Lung (tissue), 12 donors: Measurements from ENCODE around the gene ATAD3B. TPM values are rescaled to one million over a fixed set of nuclear protein-coding genes. Genes with fewer than 3 reads are reported as not detected.
"Not testable (repeated sequence)": the region's sequence is repeated elsewhere in the genome, so short reads cannot be mapped to it uniquely, and the experiment has no call there.

Source experiments
- ATAC-seq: fragments of 200-7000 bp; cut with Tn5 transposase; one replicate; pipeline ENCODE4 v1.9.1; 2020; ENCODE audit warnings: moderate number of reproducible peaks; ENCODE audit not compliant: insufficient read depth, low FRiP score
- DNase-seq, 3 donors: peaks; one replicate each; pipeline ENCODE4 v3.0.0-alpha.2; 2013 to 2017
- H3K27ac ChIP-seq, 2 donors: one replicate each; pipeline ENCODE4 v1.5.1; 2013; ENCODE audit warnings: mild to moderate bottlenecking in 2 of 2, moderate library complexity in 2 of 2, control low read depth in 1 of 2, inconsistent platforms in 1 of 2, low read depth in 1 of 2, low read length in 1 of 2
- H3K27me3 ChIP-seq, 3 donors: one replicate each; pipeline ENCODE4 v1.5.1; 2013; ENCODE audit warnings: low read length in 2 of 3; ENCODE audit not compliant: control insufficient read depth in 3 of 3, insufficient read depth in 3 of 3
- H3K36me3 ChIP-seq, 4 donors: one replicate each; pipeline ENCODE4 v1.5.1; 2013; ENCODE audit warnings: low read length in 4 of 4, mild to moderate bottlenecking in 1 of 4, moderate library complexity in 1 of 4; ENCODE audit not compliant: control insufficient read depth in 4 of 4, insufficient read depth in 4 of 4
- H3K4me1 ChIP-seq, 5 donors: one replicate each; pipeline ENCODE4 v1.5.1; 2013; ENCODE audit warnings: low read length in 5 of 5, mild to moderate bottlenecking in 2 of 5, moderate library complexity in 1 of 5; ENCODE audit not compliant: control insufficient read depth in 5 of 5, insufficient read depth in 5 of 5
- H3K4me3 ChIP-seq: one replicate; pipeline ENCODE4 v1.5.1; 2013; ENCODE audit warnings: mild to moderate bottlenecking, control low read depth, moderate library complexity
- H3K9ac ChIP-seq, 2 donors: one replicate each; pipeline ENCODE4 v1.5.1; 2013; ENCODE audit warnings: low read length in 2 of 2, control low read depth in 1 of 2; ENCODE audit not compliant: insufficient read depth in 1 of 2
- H3K9me3 ChIP-seq, 4 donors: one replicate each; pipeline ENCODE4 v1.5.1; 2013; ENCODE audit warnings: low read length in 3 of 4, mild to moderate bottlenecking in 1 of 4, moderate library complexity in 1 of 4; ENCODE audit not compliant: control insufficient read depth in 4 of 4, insufficient read depth in 3 of 4
- WGBS, 2 donors: extraction: QIAGEN DNeasy Blood & Tissue Kit; methylation state at CpG; one replicate each; pipeline ENCODE4 v1.1.7; 2013; 5-methylcytosine and 5-hydroxymethylcytosine counted together
- polyA plus RNA-seq, 2 donors: library from polyadenylated mRNA; stranded (reverse); fragments of 200-250 nt; gene quantifications; one replicate each; pipeline ENCODE4 v1.2.1, GENCODE V29; 2013
- total RNA-seq, 2 donors: library from RNA; depleted of rRNA in 1 of 2; stranded (reverse); fragments of >200 nt in 1 of 2; gene quantifications; one replicate each; pipeline ENCODE4 v1.2.1, GENCODE V29; 2014 to 2021
- TF ChIP-seq, protein P1 (sequence below): IDR thresholded peaks from 2 replicates; pipeline ENCODE4 v1.5.1; 2012; ENCODE audit warnings: mild to moderate bottlenecking; ENCODE audit errors: control extremely low read depth, extremely low read depth
- donor health status: control.
- donor health status: control.
- donor health status: Bipolar disorder and iron deficiency.
- donor health status: healthy.
- donor health status: DM: yes; HTN: yes; CAD: no.

Gene ATAD3B
- total and polyA plus RNA-seq, 4 donors = 21.6 to 39.0 (median 28.0) TPM

- ATAC-seq (no peak), DNase-seq (no peak)
- no peaks in the 10 kb centered on the region for H3K9me3 ChIP-seq
- H3K9ac ChIP-seq = no peak overlapping the region
- TF ChIP-seq, protein P1, sequence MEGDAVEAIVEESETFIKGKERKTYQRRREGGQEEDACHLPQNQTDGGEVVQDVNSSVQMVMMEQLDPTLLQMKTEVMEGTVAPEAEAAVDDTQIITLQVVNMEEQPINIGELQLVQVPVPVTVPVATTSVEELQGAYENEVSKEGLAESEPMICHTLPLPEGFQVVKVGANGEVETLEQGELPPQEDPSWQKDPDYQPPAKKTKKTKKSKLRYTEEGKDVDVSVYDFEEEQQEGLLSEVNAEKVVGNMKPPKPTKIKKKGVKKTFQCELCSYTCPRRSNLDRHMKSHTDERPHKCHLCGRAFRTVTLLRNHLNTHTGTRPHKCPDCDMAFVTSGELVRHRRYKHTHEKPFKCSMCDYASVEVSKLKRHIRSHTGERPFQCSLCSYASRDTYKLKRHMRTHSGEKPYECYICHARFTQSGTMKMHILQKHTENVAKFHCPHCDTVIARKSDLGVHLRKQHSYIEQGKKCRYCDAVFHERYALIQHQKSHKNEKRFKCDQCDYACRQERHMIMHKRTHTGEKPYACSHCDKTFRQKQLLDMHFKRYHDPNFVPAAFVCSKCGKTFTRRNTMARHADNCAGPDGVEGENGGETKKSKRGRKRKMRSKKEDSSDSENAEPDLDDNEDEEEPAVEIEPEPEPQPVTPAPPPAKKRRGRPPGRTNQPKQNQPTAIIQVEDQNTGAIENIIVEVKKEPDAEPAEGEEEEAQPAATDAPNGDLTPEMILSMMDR = no peak
- no peak overlapping the region for H3K4me3 ChIP-seq
- no peak overlapping the region for H3K27ac ChIP-seq
- 91 to 94% methylated on average over 26 of the region's 26 CpGs for WGBS, 2 donors
- H3K4me1 ChIP-seq = peaks cover 0 to 1% (median 0%) of the 10 kb centered on the region in 5 donors
- H3K36me3 ChIP-seq = no peaks in the 10 kb centered on the region
- no peaks in the 10 kb centered on the region for H3K27me3 ChIP-seq
Observed at GRCh38 chr1:1451696-1452364, 19.7 kb upstream of the ATAD3B start.

GRCh38 chr1:1452365-1452739 is 19.2 kb upstream of the ATAD3B start:
- not testable (repeated sequence) for H3K27me3 ChIP-seq, DNase-seq, H3K36me3 ChIP-seq, H3K4me1 ChIP-seq, H3K27ac ChIP-seq, H3K9me3 ChIP-seq, ATAC-seq, H3K9ac ChIP-seq, H3K4me3 ChIP-seq
- WGBS, 2 donors = 74 to 89% methylated on average over 8 of the region's 8 CpGs

- Histone ChIP-seq H3K4me3 (no peak overlapping the region), H3K9me3 (no peaks in the 10 kb centered on the region), H3K27me3 (no peaks in the 10 kb centered on the region), H3K4me1 (peaks cover 0 to 2% (median 0%) of the 10 kb centered on the region in 5 donors), H3K27ac (no peak overlapping the region), H3K36me3 (no peaks in the 10 kb centered on the region), H3K9ac (no peak overlapping the region)
- no peak for ATAC-seq
- TF ChIP-seq, protein P1 = no peak
- WGBS, 2 donors = 94 to 95% methylated on average over 16 of the region's 16 CpGs
- DNase-seq = no peak
Observed at GRCh38 chr1:1452882-1453281, 18.7 kb upstream of the ATAD3B start.

- not testable (repeated sequence) for H3K27ac ChIP-seq, H3K9ac ChIP-seq, H3K27me3 ChIP-seq, H3K4me3 ChIP-seq, H3K36me3 ChIP-seq, ATAC-seq, DNase-seq, H3K9me3 ChIP-seq, H3K4me1 ChIP-seq
- 81 to 84% methylated on average over 35 to 36 of the region's 41 CpGs for WGBS, 2 donors
Observed at GRCh38 chr1:1454286-1455056, 17.1 kb upstream of the ATAD3B start.
